B cell (primary cell): Measurements from ENCODE around the gene CLEC19A. TPM values are rescaled to one million over a fixed set of nuclear protein-coding genes. Genes with fewer than 3 reads are reported as not detected.
A peak's percentile ranks its signal among the peaks of the same experiment; 100 is the strongest.

Experiments used
- ATAC-seq: fragments of 200-7000 bp; cut with Tn5 transposase; one replicate; pipeline ENCODE4 v1.10.0; 2021; ENCODE audit warnings: low read depth, mild to moderate bottlenecking, moderate number of reproducible peaks, moderate library complexity
- CTCF ChIA-PET: fragments of 350-600 bp; sonication (Branson Sonifier 250); formaldehyde crosslinking; loops from one replicate; lab custom pipeline; 2021; ENCODE audit warnings: antibody characterized with exemption, inconsistent platforms; lab: Charles Lee
- POLR2A ChIA-PET: fragments of 350-600 bp; sonication (Branson Sonifier 250); formaldehyde crosslinking; loops from one replicate; lab custom pipeline; 2021; ENCODE audit warnings: antibody characterized with exemption; lab: Charles Lee
- DNase-seq: peaks from one replicate; pipeline ENCODE4 v3.0.0; 2013
- H2AFZ ChIP-seq: 2 replicates; pipeline ENCODE4 v1.6.1; 2012; ENCODE audit warnings: mild to moderate bottlenecking, low read depth, low read length; ENCODE audit not compliant: insufficient read depth, poor library complexity, severe bottlenecking
- H3K27ac ChIP-seq, 2 donors: 1 replicate in 1 of 2; 2 replicates in 1 of 2; pipeline ENCODE4 v1.5.1; 2012 to 2013; ENCODE audit warnings: low read length in 2 of 2, mild to moderate bottlenecking in 2 of 2, moderate library complexity in 1 of 2
- H3K27me3 ChIP-seq, 4 experiments: fragments of 200-600 bp in 1 of 4; sonication (generic) in 1 of 4; replicated peaks in 1 of 4; 1 replicate in 2 of 4; 2 replicates in 2 of 4; pipeline versions ENCODE4 v1.6.1 to v1.7.0; 2013 to 2016; ENCODE audit warnings: low read length in 3 of 4, mild to moderate bottlenecking in 2 of 4, mixed read lengths in 1 of 4, moderate library complexity in 1 of 4; ENCODE audit not compliant: insufficient read depth in 4 of 4, control insufficient read depth in 3 of 4; ENCODE audit errors: control extremely low read depth in 1 of 4
- H3K36me3 ChIP-seq, 2 experiments: replicated peaks in 1 of 2; 1 replicate in 1 of 2; 2 replicates in 1 of 2; pipeline versions ENCODE4 v1.6.1 to v1.7.1; 2013; ENCODE audit warnings: low read length in 1 of 2; ENCODE audit not compliant: insufficient read depth in 2 of 2, control insufficient read depth in 1 of 2; ENCODE audit errors: control extremely low read depth in 1 of 2, extremely low read depth in 1 of 2
- H3K4me1 ChIP-seq, 2 donors: fragments of 200-600 bp in 1 of 2; sonication (generic) in 1 of 2; 1 replicate in 1 of 2; 2 replicates in 1 of 2; pipeline versions ENCODE4 v1.5.1 to v1.6.1; 2013 to 2017; ENCODE audit warnings: low read length in 2 of 2; ENCODE audit not compliant: control insufficient read depth in 2 of 2, insufficient read depth in 2 of 2
- H3K4me2 ChIP-seq: replicated peaks from 2 replicates; pipeline ENCODE3; 2012; ENCODE audit warnings: mild to moderate bottlenecking, low read depth, low read length; ENCODE audit not compliant: poor library complexity, severe bottlenecking
- H3K4me3 ChIP-seq, 5 experiments: fragments of 200-600 bp in 1 of 5; sonication (generic) in 1 of 5; 1 replicate in 3 of 5; 2 replicates in 2 of 5; pipeline versions ENCODE4 v1.5.1 to v1.7.0; 2011 to 2016; ENCODE audit warnings: low read length in 4 of 5, mild to moderate bottlenecking in 4 of 5, low read depth in 2 of 5, control low read depth in 1 of 5, moderate library complexity in 1 of 5; ENCODE audit not compliant: insufficient read depth in 1 of 5; ENCODE audit errors: control extremely low read depth in 1 of 5, extremely low read depth in 1 of 5
- H3K79me2 ChIP-seq: fragments of 200-600 bp; sonication (generic); one replicate; pipeline ENCODE4 v1.6.0; 2016; ENCODE audit warnings: low read length; ENCODE audit not compliant: control insufficient read depth, insufficient read depth
- H3K9ac ChIP-seq: fragments of 200-600 bp; sonication (generic); 2 replicates; pipeline ENCODE4 v1.6.1; 2017; ENCODE audit warnings: mild to moderate bottlenecking, low read length, moderate library complexity
- H3K9me3 ChIP-seq, 3 donors: one replicate each; pipeline versions ENCODE4 v1.6.1 to v1.7.1; 2013; ENCODE audit warnings: low read length in 2 of 3; ENCODE audit not compliant: control insufficient read depth in 2 of 3, insufficient read depth in 1 of 3; ENCODE audit errors: control extremely low read depth in 1 of 3
- H4K20me1 ChIP-seq: 2 replicates; pipeline ENCODE4 v1.6.0; 2012; ENCODE audit warnings: mild to moderate bottlenecking, low read length; ENCODE audit not compliant: insufficient read depth, control insufficient read depth, poor library complexity, severe bottlenecking
- H3K27ac Mint-ChIP-seq: one replicate; pipeline ENCODE4 v1.8.0; 2021; ENCODE audit warnings: mixed read lengths
- H3K27me3 Mint-ChIP-seq: one replicate; pipeline ENCODE4 v1.8.0; 2021; ENCODE audit warnings: mixed read lengths
- H3K4me1 Mint-ChIP-seq: one replicate; pipeline ENCODE4 v1.8.0; 2021; ENCODE audit warnings: mixed read lengths
- H3K4me3 Mint-ChIP-seq: one replicate; pipeline ENCODE4 v1.8.0; 2021; ENCODE audit warnings: mixed read lengths
- H3K9me3 Mint-ChIP-seq: one replicate; pipeline ENCODE4 v1.8.0; 2022; ENCODE audit warnings: mixed read lengths; ENCODE audit not compliant: insufficient read depth
- CTCF ChIP-seq: fragments of 200-600 bp; IDR thresholded peaks from one replicate; pipeline ENCODE4 v1.8.0; 2022; ENCODE audit warnings: antibody characterized with exemption, mild to moderate bottlenecking
- EZH2 ChIP-seq: IDR thresholded peaks from 2 replicates; pipeline ENCODE4 v1.6.1; 2012; ENCODE audit warnings: borderline replicate concordance, low read depth, mild to moderate bottlenecking, moderate library complexity, low read length; ENCODE audit not compliant: insufficient read depth, poor library complexity, severe bottlenecking
- WGBS: methylation state at CpG from one replicate; pipeline ENCODE4 v1.1.5; 2013; ENCODE audit warnings: missing lambda C conversion rate; ENCODE audit not compliant: insufficient coverage; 5-methylcytosine and 5-hydroxymethylcytosine counted together
- intact Hi-C: fragments of 100-400 bp; cut with micrococcal nuclease; formaldehyde crosslinking; loops from one replicate; pipeline ENCODE4 v1.10.0; 2022
- polyA plus RNA-seq: library from polyadenylated mRNA; depleted of rRNA; stranded (reverse); fragments of >200 nt; gene quantifications from 2 replicates; pipeline ENCODE4 v1.2.3, GENCODE V29; 2012
- total RNA-seq, 2 donors: library from RNA; stranded (reverse); fragments of 120-200 nt in 1 of 2; gene quantifications; 1 replicate in 1 of 2; 2 replicates in 1 of 2; pipeline versions ENCODE4 v1.2.3 to v1.2.4, GENCODE V29; 2013 to 2022

Gene CLEC19A
- total and polyA plus RNA-seq, 2 donors (not counting 1 experiment from before 2014, with no cell fraction given), result not detected

GRCh38 chr16:19266774-19267173 lies 18.8 kb upstream of the CLEC19A start:
- intact Hi-C loops, result no loop called here
- Mint-ChIP-seq H3K27ac (no peak overlapping the region), H3K4me3 (no peak overlapping the region), H3K27me3 (no peaks in the 10 kb centered on the region), H3K9me3 (peaks cover 17% of the 10 kb centered on the region), H3K4me1 (peaks cover 13% of the 10 kb centered on the region)
- Histone ChIP-seq H3K79me2 (no peaks in the 10 kb centered on the region), H3K9me3 (peaks cover 0 to 41% (median 22%) of the 10 kb centered on the region in 3 donors), H3K4me1 (peaks cover 4 to 7% of the 10 kb centered on the region in 2 donors), H3K4me2 (no peak overlapping the region), H2AFZ (no peak overlapping the region), H3K27ac (no peak overlapping the region), H3K9ac (no peak overlapping the region), H3K36me3 (peaks cover 0 to 4% of the 10 kb centered on the region in 2 experiments), H3K27me3 (no peaks in the 10 kb centered on the region), H4K20me1 (no peaks in the 10 kb centered on the region), H3K4me3 (no peak overlapping the region)
- no peak for DNase-seq
- no peak for TF ChIP-seq EZH2
- TF ChIP-seq CTCF, result no peak
- WGBS, result 98% methylated on average over 10 of the region's 11 CpGs
- CTCF ChIA-PET, result no interaction called here
- ATAC-seq, result no peak
- POLR2A ChIA-PET, result interaction anchor here (0.6 kb wide), 1 partner anchor 158 kb away, joined by 4 read pairs; no protein-coding TSS in a partner anchor

GRCh38 chr16:19269098-19269497 lies 16.4 kb upstream of the CLEC19A start:
- H3K36me3 ChIP-seq, result peaks cover 0 to 4% of the 10 kb centered on the region in 2 experiments
- no peaks in the 10 kb centered on the region for H3K27me3 ChIP-seq
- no peak overlapping the region for H3K4me2 ChIP-seq
- ATAC-seq (no peak), DNase-seq (peak; percentile 5)
- Mint-ChIP-seq H3K4me1 (peaks cover 13% of the 10 kb centered on the region), H3K4me3 (no peak overlapping the region), H3K27me3 (peaks cover 2% of the 10 kb centered on the region), H3K9me3 (peaks cover 16% of the 10 kb centered on the region), H3K27ac (peak overlapping the region; percentile 11)
- no peak overlapping the region for H3K4me3 ChIP-seq
- H2AFZ ChIP-seq, result no peak overlapping the region
- intact Hi-C loops, result no loop called here
- peaks cover 4 to 7% of the 10 kb centered on the region in 2 donors for H3K4me1 ChIP-seq
- CTCF ChIA-PET, result no interaction called here
- no peak for TF ChIP-seq CTCF
- no peak for TF ChIP-seq EZH2
- no CpG with 5 or more reads among the region's 2 CpGs for WGBS
- POLR2A ChIA-PET, result no interaction called here
- no peak overlapping the region for H3K9ac ChIP-seq
- H3K27ac ChIP-seq, result peak overlapping the region in 1 of 2 donors; percentile 12
- H3K79me2 ChIP-seq, result no peaks in the 10 kb centered on the region
- peaks cover 0 to 36% (median 20%) of the 10 kb centered on the region in 3 donors for H3K9me3 ChIP-seq
- H4K20me1 ChIP-seq, result no peaks in the 10 kb centered on the region
